PFSK-1 (cell line): ENCODE measurements around the gene ADAM19.

Source experiments
- FOXP2 ChIP-seq: optimal IDR thresholded peaks from 2 replicates; pipeline ENCODE3; 2011; ENCODE audit warnings: borderline replicate concordance, control low read depth, inconsistent platforms; ENCODE audit not compliant: insufficient read depth; ENCODE audit errors: extremely low read length, extremely low read depth
- POLR2AphosphoS5 ChIP-seq: IDR thresholded peaks from 2 replicates; pipeline ENCODE4 v1.6.1; 2012; ENCODE audit warnings: low read depth, mild to moderate bottlenecking, control low read depth, low read length, moderate library complexity
- REST ChIP-seq, 2 experiments: IDR thresholded peaks; 2 replicates each; pipeline versions ENCODE4 v1.6.1 to v1.8.0; 2011 to 2012; ENCODE audit warnings: low read depth in 2 of 2, low read length in 2 of 2, control low read depth in 1 of 2, inconsistent platforms in 1 of 2, mild to moderate bottlenecking in 1 of 2, moderate library complexity in 1 of 2; ENCODE audit not compliant: insufficient read depth in 1 of 2
- SIN3A ChIP-seq: IDR thresholded peaks from 2 replicates; pipeline ENCODE4 v1.6.1; 2012; ENCODE audit warnings: mild to moderate bottlenecking, low read length, moderate library complexity, borderline replicate concordance; ENCODE audit not compliant: insufficient read depth
- TAF1 ChIP-seq: IDR thresholded peaks from 2 replicates; pipeline ENCODE4 v1.6.1; 2012; ENCODE audit warnings: low read length, control low read depth, borderline replicate concordance; ENCODE audit not compliant: insufficient read depth

ADAM19 gene

GRCh38 chr5:157476702-157477408, 98.7 kb downstream of the ADAM19 start:
- no peak for TF ChIP-seq TAF1
- TF ChIP-seq POLR2AphosphoS5, result no peak
- TF ChIP-seq REST (IDR thresholded peaks at IDR 0.05; ENCODE audit: insufficient read depth in 1 of 2, low read depth in 2 of 2, low read length in 2 of 2), result no peak
- no peak for TF ChIP-seq SIN3A

- TF ChIP-seq REST (IDR thresholded peaks at IDR 0.05; ENCODE audit: insufficient read depth in 1 of 2, low read depth in 2 of 2, low read length in 2 of 2) (no peak), POLR2AphosphoS5 (no peak), TAF1 (no peak)
Measured at GRCh38 chr5:157475432-157475831, 100.1 kb downstream of the ADAM19 start.

GRCh38 chr5:157473383-157474320, 101.9 kb downstream of the ADAM19 start:
- peak; percentile 22 for TF ChIP-seq FOXP2
- no peak for TF ChIP-seq POLR2AphosphoS5

- no peak for TF ChIP-seq SIN3A
- no peak for TF ChIP-seq TAF1
- TF ChIP-seq FOXP2, result no peak
- no peak for TF ChIP-seq REST (IDR thresholded peaks at IDR 0.05; ENCODE audit: insufficient read depth in 1 of 2, low read depth in 2 of 2, low read length in 2 of 2)
- TF ChIP-seq POLR2AphosphoS5, result no peak
Measured at GRCh38 chr5:157471709-157472108, 103.9 kb downstream of the ADAM19 start.

GRCh38 chr5:157470631-157471030, 104.9 kb downstream of the ADAM19 start:
- no peak for TF ChIP-seq FOXP2
- TF ChIP-seq SIN3A, result no peak
- no peak for TF ChIP-seq TAF1
- no peak for TF ChIP-seq POLR2AphosphoS5
- TF ChIP-seq REST (IDR thresholded peaks at IDR 0.05; ENCODE audit: insufficient read depth in 1 of 2, low read depth in 2 of 2, low read length in 2 of 2), result no peak
